Measurements from ENCODE around the gene JAKMIP3. TPM values are rescaled to one million over a fixed set of nuclear protein-coding genes. Genes with fewer than 3 reads are reported as not detected.

The JAKMIP3 gene
- total RNA-seq, 1 donor from 2014 or later = not detected

GRCh38 chr10:132105302-132105995, 39.7 kb downstream of the JAKMIP3 start:
- FAIRE-seq = no peak

GRCh38 chr10:132106431-132106830, 40.7 kb downstream of the JAKMIP3 start:
- Histone ChIP-seq H3K4me3 (ENCODE audit: low read depth, low read length) (no peak overlapping the region), H3K36me3 (ENCODE audit: control insufficient read depth, insufficient read depth, low read length) (no peaks in the 10 kb centered on the region), H3K27me3 (ENCODE audit: control insufficient read depth, insufficient read depth, low read length) (no peaks in the 10 kb centered on the region)
- FAIRE-seq (no peak), DNase-seq (ENCODE audit: low read depth) (no peak)
- TF ChIP-seq CTCF (IDR thresholded peaks at IDR 0.05; ENCODE audit: insufficient read depth, low read length, severe bottlenecking) = no peak

More at GRCh38 chr10:132105302-132105995, 39.7 kb downstream of the JAKMIP3 start:
- TF ChIP-seq CTCF (IDR thresholded peaks at IDR 0.05; ENCODE audit: insufficient read depth, low read length, severe bottlenecking) = no peak
- DNase-seq (ENCODE audit: low read depth) = no peak
- H3K36me3 ChIP-seq (ENCODE audit: control insufficient read depth, insufficient read depth, low read length) = no peaks in the 10 kb centered on the region
- H3K27me3 ChIP-seq (ENCODE audit: control insufficient read depth, insufficient read depth, low read length) = no peaks in the 10 kb centered on the region
- H3K4me3 ChIP-seq (ENCODE audit: low read depth, low read length) = no peak overlapping the region

GRCh38 chr10:132107186-132107948, 41.6 kb downstream of the JAKMIP3 start:
- DNase-seq (ENCODE audit: low read depth) = no peak
- FAIRE-seq = no peak
- Histone ChIP-seq H3K36me3 (ENCODE audit: control insufficient read depth, insufficient read depth, low read length) (no peaks in the 10 kb centered on the region), H3K27me3 (ENCODE audit: control insufficient read depth, insufficient read depth, low read length) (no peaks in the 10 kb centered on the region), H3K4me3 (ENCODE audit: low read depth, low read length) (no peak overlapping the region)
- TF ChIP-seq CTCF (IDR thresholded peaks at IDR 0.05; ENCODE audit: insufficient read depth, low read length, severe bottlenecking) = no peak

GRCh38 chr10:132107949-132108877, 42.5 kb downstream of the JAKMIP3 start:
- FAIRE-seq (no peak), DNase-seq (ENCODE audit: low read depth) (no peak)
- no peaks in the 10 kb centered on the region for H3K27me3 ChIP-seq (ENCODE audit: control insufficient read depth, insufficient read depth, low read length)
- no peaks in the 10 kb centered on the region for H3K36me3 ChIP-seq (ENCODE audit: control insufficient read depth, insufficient read depth, low read length)
- no peak for TF ChIP-seq CTCF (IDR thresholded peaks at IDR 0.05; ENCODE audit: insufficient read depth, low read length, severe bottlenecking)
- H3K4me3 ChIP-seq (ENCODE audit: low read depth, low read length) = no peak overlapping the region

GRCh38 chr10:132109341-132110110, 43.8 kb downstream of the JAKMIP3 start:
- TF ChIP-seq CTCF (IDR thresholded peaks at IDR 0.05; ENCODE audit: insufficient read depth, low read length, severe bottlenecking) = no peak
- FAIRE-seq = no peak
- DNase-seq (ENCODE audit: low read depth) = no peak
- no peaks in the 10 kb centered on the region for H3K36me3 ChIP-seq (ENCODE audit: control insufficient read depth, insufficient read depth, low read length)
- no peak overlapping the region for H3K4me3 ChIP-seq (ENCODE audit: low read depth, low read length)
- H3K27me3 ChIP-seq (ENCODE audit: control insufficient read depth, insufficient read depth, low read length) = no peaks in the 10 kb centered on the region
